H7 (cell line): ENCODE data around the gene NNAT. TPM values are rescaled to one million over a fixed set of nuclear protein-coding genes. Genes with fewer than 3 reads are reported as not detected.

ENCODE experiments used
- DNase-seq: peaks from one replicate; pipeline ENCODE4 v3.0.0; 2012
- H3K27me3 ChIP-seq: 2 replicates; pipeline ENCODE4 v1.6.0; 2011; ENCODE audit warnings: mild to moderate bottlenecking, low read length; ENCODE audit not compliant: control insufficient read depth, insufficient read depth
- H3K36me3 ChIP-seq: replicated peaks from 2 replicates; pipeline ENCODE4 v1.5.1; 2011; ENCODE audit warnings: low read length; ENCODE audit not compliant: control insufficient read depth, insufficient read depth
- H3K4me3 ChIP-seq: 2 replicates; pipeline ENCODE4 v1.5.1; 2011; ENCODE audit warnings: low read depth, mild to moderate bottlenecking, control low read depth, low read length, moderate library complexity; ENCODE audit not compliant: insufficient read depth
- total RNA-seq: library from RNA; depleted of rRNA; stranded (reverse); fragments of >200 nt; shearing (Covaris generic); gene quantifications from 2 replicates; pipeline ENCODE4 v1.2.3, GENCODE V29; 2014

NNAT gene
- total RNA-seq, 1 experiment from 2014 or later, result 219 TPM

DNA sequence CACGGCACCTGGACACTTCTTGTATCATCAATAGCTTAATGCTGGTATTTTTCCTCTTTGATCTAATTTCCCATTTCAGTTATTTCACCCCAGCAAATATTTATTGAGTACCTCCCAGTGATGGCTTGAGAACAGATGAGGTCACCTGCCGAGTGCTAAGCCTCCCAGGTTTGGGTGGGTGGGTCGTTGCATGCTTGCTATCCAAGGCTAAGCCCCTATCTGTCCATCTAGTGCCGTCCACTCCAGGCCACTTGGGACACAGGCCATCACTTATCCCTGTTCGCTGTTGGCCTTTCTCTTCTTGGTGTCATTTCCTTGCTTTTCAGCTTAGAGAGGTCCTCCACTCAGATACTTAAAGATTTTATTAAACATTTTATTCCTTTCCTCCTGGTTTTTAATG is 10.8 kb upstream of the NNAT start:
- Histone ChIP-seq H3K36me3 (peaks cover 4% of the 10 kb centered on the region; the same call in 1 of the 2 replicates), H3K4me3 (no peak overlapping the region), H3K27me3 (no peaks in the 10 kb centered on the region)
- no peak for DNase-seq

DNA sequence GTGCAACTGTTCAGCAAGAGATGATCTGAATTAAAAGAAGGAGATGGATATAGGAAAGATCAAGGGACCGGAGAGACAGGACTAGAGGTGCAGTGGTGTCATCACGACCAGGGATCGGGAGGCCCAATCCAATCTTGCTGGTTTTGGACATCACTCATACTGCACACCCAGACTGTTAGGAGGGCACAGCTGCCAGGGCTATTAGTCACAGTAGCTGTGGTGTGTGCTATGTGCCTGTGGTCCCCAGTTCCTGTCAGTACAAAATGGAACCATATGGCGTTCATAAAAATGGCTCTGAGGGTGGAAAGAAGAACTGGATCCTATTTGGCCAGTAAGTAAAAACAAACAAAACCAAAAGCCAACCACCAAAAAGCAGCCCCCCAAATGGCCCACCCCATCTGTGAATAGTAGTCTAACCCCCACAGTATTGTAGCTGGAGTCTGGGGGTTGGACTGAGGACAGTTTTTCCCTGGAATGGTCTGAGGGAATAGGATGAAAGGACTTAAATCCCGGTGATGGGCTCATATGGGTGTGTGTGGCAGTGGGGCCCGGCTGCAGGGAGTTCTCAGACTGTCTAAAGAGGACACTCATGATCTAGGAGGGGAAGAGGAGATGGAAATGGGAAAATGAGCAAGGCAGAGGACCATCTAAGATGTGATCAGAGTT is 9.3 kb upstream of the NNAT start:
- no peak for DNase-seq
- H3K4me3 ChIP-seq, result no peak overlapping the region
- peaks cover 8% of the 10 kb centered on the region for H3K36me3 ChIP-seq

DNA sequence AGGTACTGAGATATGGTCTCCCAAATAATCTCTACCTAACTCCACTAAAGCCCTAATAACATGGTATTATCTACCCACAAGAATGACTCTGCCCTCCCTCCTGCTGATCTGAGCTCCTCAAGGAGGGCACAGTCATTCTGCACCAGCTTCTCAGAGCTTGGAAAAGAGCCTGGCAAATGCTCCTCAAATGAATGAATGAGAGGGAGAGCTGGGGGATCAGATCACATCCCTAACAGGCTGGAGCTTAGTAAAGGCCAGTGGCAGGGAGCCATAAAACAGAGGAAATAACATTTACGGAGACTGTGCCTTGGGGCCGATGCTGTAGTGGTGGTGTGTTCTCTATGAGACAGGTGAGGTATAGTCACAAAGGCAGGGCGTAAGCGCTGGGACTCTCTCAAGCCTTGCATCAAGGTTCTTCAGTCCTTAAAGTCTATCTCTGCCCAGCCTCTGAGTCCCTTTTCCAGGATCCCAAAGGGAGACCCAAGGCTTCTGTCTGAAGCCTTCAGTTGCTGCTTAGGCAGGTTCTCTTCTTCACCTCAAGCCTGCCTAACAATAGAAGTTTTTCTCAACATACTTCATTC is 7.2 kb upstream of the NNAT start:
- Histone ChIP-seq H3K4me3 (no peak overlapping the region), H3K36me3 (peaks cover 10% of the 10 kb centered on the region), H3K27me3 (no peaks in the 10 kb centered on the region)
- no peak for DNase-seq

More for the DNA sequence above, 9.3 kb upstream of the NNAT start:
- no peaks in the 10 kb centered on the region for H3K27me3 ChIP-seq

DNA sequence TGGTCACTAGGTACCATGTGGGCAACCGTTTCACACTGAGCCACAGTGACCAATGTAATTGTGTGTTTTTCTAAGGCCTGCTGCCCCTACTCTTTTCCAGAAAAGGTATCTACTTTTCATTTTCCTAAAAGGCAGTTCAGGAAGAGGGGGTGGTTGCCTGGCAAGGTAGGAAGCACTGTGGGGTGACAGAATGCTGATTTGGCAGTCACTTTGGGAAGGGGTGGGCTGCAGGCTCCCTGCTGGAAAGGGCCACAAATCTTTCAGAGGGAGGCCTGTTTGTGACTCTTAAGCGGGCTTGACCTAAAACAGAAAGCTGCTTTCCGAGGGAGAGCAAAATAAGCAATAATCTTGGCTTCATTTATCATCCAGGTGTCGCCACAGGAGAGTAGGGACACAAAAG is 5.2 kb upstream of the NNAT start:
- H3K36me3 ChIP-seq, result peaks cover 10% of the 10 kb centered on the region
- no peak for DNase-seq
- no peaks in the 10 kb centered on the region; the same call in 1 of the 2 replicates for H3K27me3 ChIP-seq
- H3K4me3 ChIP-seq, result no peak overlapping the region

DNA sequence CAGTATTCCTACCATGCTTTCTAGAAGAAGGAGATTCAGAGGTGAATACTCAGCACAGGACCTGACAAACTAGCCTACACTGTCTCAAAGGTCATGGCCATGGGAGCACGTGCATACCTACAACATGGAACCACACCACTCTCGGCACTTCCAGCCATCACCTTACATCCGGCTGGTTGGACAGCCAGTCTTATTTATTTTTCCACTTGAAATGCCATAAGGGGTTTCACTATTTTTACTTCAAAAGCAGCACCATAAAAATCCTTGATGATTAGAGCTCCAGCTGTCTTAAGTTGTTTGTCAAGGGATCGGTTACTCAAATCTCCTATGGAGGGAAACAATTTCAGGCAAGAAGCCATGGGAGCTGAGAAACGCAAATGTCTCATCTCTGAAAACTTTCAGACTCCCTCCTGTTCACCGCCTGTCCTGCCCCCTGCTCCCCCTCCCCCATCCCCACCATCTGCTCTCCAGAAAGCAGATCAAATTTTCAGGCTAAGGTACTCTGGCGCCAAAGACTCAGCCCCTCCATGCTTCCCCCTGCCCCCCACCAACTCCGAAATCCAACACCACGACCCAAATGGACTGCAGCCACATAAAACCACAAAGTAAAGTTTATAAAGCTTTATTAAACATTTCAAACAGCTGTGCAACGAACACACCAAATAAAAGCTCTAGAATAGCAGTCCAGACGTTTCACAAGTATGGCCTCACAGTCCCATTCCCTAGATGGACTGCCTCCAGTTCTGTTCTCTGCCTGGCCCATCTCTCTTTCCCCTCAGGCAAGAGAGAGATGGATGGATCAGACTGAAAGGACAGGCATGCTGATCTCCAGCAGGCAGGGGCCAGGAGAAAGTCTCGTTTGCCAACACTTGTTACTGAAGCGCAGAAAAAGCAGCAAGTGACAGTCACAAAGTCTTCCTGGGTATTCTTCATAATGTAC is 4.0 kb upstream of the NNAT start:
- Histone ChIP-seq H3K4me3 (no peak overlapping the region), H3K36me3 (peaks cover 10% of the 10 kb centered on the region), H3K27me3 (no peaks in the 10 kb centered on the region; the same call in 1 of the 2 replicates)
- DNase-seq, result no peak

DNA sequence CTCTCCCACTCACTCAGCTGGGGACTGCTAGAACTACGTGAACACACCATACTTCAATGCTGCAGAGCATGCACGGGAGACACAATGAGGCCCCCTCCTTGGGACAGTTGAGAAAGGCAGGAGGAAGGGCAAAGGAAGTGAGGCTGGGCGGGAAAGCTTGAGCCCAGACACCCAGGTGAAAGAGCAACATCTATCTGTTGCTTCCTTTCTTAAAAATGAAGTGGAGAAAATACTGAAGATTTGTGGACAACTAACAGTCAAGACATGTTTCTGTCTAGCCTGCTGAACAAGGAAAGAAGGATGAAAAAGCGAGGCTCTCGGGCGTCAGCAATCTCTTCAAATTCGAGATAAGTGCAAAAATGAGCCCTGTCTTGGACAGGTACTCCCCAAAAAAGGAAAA is 3.0 kb upstream of the NNAT start:
- no peak for DNase-seq
- Histone ChIP-seq H3K27me3 (no peaks in the 10 kb centered on the region; the same call in 1 of the 2 replicates), H3K4me3 (no peak overlapping the region), H3K36me3 (peaks cover 10% of the 10 kb centered on the region)

DNA sequence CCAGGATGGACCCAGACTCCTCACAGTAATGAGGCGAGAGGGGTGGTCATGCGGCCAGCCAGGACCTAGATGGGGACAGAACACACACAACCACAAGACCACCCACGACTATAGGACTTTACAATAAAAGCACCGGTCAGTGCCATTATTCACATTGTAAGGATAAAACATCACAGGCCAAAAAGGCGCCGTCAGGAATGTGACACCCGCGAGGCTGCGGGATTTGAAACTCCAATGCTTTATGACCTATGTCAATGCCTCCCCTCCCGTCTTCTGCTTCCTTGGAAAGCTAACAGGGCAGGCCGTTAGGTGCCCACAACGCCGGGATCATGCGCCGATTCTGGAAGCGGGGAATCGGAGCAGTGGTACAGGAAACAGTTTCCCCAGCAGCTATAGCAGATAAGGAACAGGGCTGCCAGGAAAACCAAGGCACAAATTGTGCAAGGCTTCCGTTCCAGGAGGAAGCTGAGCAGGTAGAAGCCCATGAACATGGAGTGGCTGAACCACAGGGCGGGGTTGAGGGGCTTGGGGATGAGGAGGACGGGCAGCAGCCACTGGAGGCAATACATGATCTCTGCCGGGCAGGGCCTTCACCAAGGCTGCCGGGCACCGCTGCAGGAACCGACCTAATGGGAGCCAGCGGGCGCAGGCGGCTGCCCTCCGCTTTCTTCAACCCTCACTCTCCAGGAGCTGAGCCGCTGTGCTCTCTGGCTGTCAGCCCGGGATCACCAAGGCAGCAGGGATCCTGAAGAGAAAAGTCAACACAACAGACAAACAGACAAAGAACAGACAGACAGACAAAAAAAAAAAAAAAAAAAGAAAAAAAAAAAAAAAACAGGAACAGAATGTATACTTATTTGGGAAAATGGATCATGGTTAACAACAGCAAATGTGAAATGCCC is 2.2 kb upstream of the NNAT start:
- Histone ChIP-seq H3K36me3 (peaks cover 10% of the 10 kb centered on the region), H3K4me3 (no peak overlapping the region), H3K27me3 (no peaks in the 10 kb centered on the region; the same call in 1 of the 2 replicates)
- DNase-seq, result peak; percentile 63

DNA sequence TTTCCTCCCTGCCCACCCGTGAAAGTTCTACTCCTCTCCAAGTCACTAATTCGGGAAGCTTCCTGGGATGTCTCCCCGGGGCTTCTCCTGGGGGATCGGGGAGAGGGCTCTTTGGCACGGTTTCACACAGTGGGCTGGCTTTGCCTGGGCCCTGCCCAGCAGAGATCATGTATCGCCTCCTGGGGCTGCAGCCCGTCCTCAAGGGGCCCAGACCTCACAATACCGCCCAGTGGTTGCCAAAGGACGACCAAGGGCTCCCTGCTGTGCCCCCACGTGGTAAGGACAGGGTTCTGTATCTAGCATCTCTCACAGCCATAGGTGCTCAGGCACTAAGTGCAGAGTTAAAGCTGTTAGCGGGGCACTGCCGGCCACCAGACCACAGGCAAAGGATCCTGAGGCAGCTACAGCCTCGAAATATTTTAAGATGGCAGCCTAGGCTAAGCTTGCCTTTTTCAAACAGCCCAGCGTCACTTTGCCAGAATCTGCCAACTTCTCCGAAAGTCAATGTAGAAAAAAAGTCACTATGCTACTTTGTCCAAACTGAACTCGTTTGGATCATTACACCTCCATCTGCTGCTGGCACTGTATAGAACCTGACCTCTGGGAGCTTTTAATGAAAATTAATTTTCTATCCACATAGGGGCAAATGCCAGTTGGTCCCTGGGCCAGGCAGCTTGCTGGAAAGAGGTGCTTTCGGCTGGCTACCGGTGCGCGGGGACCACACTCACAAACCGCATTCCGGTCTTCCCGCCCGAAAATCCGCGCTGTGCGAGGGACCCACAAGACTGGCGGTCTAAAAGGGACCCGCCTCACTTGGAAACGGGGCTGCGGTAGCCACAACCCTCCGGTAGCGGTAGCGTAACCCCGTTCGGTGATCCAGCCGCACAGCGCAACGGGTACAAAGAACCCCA is 1.3 kb upstream of the NNAT start:
- Histone ChIP-seq H3K27me3 (no peaks in the 10 kb centered on the region; the same call in 1 of the 2 replicates), H3K4me3 (peak overlapping the region; percentile 68), H3K36me3 (peaks cover 6% of the 10 kb centered on the region)
- DNase-seq, result peak; percentile 78

DNA sequence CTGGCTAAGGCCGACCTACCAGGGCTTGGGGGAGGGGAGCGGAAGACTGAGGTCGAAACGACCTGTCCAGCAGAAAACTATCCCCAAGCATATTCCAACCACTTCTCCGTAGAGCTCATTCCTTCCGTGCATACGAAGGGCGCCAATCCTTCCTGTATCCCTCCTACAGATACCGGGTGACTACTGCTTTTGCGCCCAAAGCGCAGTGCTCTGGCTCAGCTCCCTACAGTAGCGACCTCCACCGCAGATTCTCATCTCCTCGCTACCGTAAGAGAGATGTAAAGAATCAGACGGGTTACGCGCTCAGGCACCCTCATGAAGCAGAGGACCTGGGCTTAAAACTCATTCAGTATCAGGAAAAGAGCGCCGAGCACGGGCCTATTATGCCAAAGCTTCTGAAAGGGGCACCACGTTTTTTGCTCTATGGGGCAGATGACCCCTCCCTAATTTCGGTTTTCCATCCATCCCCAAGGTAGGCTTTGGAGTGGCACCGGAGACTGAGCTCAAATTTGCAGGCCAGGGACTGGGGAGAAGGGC is 563 bp upstream of the NNAT start:
- Histone ChIP-seq H3K4me3 (peak overlapping the region; percentile 68), H3K27me3 (no peaks in the 10 kb centered on the region; the same call in 1 of the 2 replicates), H3K36me3 (peaks cover 5% of the 10 kb centered on the region)
- DNase-seq, result peak; percentile 55

DNA sequence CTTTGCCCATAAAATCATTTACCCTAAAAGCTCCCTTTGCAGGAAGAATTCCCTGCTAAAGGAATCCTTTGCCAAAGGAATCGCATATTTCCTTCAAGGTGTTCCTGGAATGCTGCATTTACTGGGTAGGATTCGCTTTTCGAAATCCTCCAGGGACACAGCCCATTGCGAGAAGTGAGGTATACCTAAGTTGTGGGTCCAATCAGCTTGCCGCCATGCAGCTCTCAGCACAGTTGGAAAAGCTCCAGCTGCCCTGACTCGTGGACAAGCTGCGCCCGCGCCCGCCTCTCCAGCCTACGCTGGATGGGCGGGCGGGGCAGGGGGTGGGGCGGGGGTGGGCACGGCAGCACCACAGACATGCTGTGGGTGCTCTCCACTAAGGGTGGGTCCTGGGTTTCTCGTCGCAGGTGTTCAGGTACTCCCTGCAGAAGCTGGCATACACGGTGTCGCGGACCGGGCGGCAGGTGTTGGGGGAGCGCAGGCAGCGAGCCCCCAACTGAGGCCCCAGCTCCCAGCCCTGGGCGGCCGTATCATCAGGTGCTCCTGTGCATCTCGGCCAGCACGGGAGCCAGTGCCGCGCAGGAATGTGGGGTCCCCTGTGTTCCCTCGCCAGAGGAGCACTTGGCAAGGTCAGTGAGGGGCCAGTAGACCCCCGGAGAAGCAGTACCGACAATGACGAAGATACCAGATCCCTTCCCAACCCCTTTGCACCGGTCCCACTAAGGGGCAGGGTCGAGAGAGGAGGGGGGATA is 1.4 kb downstream of the NNAT start:
- peaks cover 4% of the 10 kb centered on the region for H3K36me3 ChIP-seq
- H3K4me3 ChIP-seq, result 0 out of 2 replicates have a peak overlapping the region, but pooled peaks have one; percentile 6
- H3K27me3 ChIP-seq, result no peaks in the 10 kb centered on the region; the same call in 1 of the 2 replicates
- DNase-seq, result peak; percentile 83

DNA sequence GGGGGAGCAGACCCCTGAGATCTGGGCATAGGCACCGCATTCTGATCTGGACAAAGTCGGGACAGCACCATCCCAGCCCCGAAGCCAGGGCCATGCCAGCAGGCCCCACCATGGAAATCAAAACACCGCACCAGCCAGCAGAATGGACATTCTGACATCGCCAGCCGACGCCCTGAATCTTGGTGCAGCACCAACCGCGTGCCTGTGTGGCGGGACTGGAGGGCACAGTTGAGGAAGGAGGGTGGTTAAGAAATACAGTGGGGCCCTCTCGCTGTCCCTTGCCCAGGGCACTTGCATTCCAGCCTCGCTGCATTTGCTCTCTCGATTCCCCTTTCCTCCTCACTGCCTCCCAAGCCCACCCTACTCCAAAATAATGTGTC is 2.0 kb downstream of the NNAT start:
- Histone ChIP-seq H3K36me3 (0 out of 2 replicates have a peak, but pooled peaks cover 2% of the 10 kb centered on the region), H3K27me3 (no peaks in the 10 kb centered on the region; the same call in 1 of the 2 replicates), H3K4me3 (no peak overlapping the region)
- peak; percentile 61 for DNase-seq

DNA sequence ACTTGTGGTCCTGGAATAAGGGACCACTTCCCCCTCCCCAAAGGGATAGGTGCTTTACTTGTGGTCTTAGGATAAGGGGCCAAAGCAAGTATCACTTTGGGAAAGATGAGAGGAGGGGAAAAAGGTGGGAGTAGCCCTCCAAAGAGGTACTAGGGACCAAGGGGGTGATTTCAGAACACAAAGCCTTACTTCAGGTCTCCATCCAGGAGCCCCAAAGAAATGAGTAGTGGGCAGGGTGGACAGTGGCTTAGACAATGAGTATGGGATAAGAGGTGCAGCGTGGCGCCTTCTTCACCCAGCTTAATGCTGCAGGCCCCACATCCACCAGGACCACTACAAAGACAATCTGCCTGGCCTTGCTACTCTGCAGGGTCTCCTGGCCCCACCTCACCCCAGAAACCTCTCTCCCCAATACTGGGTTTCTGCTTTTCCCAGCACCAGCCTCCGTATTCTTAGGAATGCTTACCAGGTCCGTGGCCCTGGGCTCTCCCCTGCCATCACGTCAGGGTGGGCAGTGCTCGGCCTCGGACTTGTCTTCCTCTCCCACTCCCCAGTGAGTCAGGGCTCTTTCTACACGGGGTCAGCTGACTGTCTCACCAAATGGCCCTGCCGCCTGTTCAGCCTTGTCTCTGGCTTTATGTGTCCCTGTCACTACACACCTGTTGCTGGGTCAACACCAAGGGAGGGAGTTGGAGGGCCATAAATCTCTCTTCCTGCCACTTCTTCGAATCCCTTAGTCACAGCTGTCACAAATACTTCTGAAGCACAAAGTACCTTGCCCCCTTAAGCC is 3.1 kb downstream of the NNAT start:
- H3K36me3 ChIP-seq, result 0 out of 2 replicates have a peak, but pooled peaks cover 2% of the 10 kb centered on the region
- no peaks in the 10 kb centered on the region; the same call in 1 of the 2 replicates for H3K27me3 ChIP-seq
- DNase-seq, result no peak
- H3K4me3 ChIP-seq, result no peak overlapping the region
